ENCODE data around the gene HOXB6.

DNA sequence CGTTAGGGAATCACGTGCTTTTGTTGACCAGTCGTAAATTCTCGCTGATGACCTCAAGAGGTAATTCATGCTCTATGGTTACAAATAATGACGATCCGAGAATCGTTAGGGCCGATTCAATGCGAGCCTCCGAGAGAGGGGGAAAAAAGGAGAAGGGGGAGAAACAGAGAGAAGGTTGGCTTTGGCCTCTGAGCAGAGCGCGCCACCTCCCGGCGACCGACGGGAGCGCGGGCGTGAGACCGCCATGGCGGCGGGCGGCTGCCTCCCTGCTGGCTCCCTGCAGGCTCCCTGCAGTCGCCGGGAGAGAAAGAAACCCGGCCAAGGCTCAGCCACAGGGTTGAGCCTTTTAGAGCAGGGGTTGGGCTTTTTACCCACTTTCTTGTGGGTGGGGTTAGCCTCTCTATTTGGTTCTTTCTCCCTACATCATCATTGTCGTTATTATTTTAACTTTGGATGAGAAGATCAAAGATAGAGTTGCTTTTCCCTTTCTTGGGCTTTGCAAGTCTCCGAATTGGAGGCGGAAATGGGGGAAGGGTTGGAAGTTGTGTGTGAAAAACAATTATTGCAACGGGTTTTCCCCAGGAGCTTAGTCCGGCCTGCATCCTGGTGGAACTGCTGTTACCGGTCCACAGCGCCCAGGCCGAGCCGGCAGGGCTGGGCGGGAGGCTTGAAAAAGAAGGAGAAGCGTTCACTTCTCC is 10.8 kb downstream of the HOXB6 start:
- no peak for TF ChIP-seq POLR2A (IDR thresholded peaks at IDR 0.05)
- TF ChIP-seq, protein P1, sequence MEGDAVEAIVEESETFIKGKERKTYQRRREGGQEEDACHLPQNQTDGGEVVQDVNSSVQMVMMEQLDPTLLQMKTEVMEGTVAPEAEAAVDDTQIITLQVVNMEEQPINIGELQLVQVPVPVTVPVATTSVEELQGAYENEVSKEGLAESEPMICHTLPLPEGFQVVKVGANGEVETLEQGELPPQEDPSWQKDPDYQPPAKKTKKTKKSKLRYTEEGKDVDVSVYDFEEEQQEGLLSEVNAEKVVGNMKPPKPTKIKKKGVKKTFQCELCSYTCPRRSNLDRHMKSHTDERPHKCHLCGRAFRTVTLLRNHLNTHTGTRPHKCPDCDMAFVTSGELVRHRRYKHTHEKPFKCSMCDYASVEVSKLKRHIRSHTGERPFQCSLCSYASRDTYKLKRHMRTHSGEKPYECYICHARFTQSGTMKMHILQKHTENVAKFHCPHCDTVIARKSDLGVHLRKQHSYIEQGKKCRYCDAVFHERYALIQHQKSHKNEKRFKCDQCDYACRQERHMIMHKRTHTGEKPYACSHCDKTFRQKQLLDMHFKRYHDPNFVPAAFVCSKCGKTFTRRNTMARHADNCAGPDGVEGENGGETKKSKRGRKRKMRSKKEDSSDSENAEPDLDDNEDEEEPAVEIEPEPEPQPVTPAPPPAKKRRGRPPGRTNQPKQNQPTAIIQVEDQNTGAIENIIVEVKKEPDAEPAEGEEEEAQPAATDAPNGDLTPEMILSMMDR (IDR thresholded peaks at IDR 0.05) = peak; percentile 71 to 86 (median 78)
